ENCODE data around the gene LRRTM3.

DNA sequence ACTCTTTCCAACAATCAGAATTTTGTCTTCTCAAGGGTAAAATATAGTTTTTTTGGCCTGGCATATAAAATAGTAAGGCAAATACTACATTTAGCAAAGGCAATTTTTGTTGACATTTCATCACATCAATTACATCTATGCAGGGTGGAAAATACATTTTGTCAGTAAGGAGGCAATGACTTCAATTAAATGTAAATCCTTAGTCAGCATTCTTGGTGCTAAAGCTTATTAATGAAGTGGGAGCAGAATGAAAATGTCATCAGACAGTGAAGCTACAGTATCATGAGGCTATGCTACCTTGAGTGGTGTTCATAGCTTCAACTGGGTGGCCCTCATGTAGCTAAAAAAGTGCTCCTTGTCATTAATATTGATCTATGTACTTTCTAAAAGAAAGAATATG, 8.9 kb downstream of the LRRTM3 start:
- TF ChIP-seq, protein P1, sequence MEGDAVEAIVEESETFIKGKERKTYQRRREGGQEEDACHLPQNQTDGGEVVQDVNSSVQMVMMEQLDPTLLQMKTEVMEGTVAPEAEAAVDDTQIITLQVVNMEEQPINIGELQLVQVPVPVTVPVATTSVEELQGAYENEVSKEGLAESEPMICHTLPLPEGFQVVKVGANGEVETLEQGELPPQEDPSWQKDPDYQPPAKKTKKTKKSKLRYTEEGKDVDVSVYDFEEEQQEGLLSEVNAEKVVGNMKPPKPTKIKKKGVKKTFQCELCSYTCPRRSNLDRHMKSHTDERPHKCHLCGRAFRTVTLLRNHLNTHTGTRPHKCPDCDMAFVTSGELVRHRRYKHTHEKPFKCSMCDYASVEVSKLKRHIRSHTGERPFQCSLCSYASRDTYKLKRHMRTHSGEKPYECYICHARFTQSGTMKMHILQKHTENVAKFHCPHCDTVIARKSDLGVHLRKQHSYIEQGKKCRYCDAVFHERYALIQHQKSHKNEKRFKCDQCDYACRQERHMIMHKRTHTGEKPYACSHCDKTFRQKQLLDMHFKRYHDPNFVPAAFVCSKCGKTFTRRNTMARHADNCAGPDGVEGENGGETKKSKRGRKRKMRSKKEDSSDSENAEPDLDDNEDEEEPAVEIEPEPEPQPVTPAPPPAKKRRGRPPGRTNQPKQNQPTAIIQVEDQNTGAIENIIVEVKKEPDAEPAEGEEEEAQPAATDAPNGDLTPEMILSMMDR (IDR thresholded peaks at IDR 0.05), result no peak
- TF ChIP-seq POLR2AphosphoS5 (IDR thresholded peaks at IDR 0.05) (no peak), POLR2A (IDR thresholded peaks at IDR 0.05) (no peak)
